Loucy (cell line): ENCODE measurements around the gene MAPKBP1.

ENCODE experiments used
- EZH2phosphoT487 ChIP-seq: fragments of 200-600 bp; IDR thresholded peaks from 2 replicates; pipeline ENCODE4 v1.6.1; 2018; ENCODE audit warnings: antibody characterized with exemption, mild to moderate bottlenecking, moderate library complexity, borderline replicate concordance
- TF ChIP-seq, protein P1 (sequence below): fragments of 200-600 bp; sonication (generic); conservative IDR thresholded peaks from 2 replicates; pipeline ENCODE4 v1.5.1; 2014; ENCODE audit warnings: mild to moderate bottlenecking, antibody characterized with exemption, low read length

DNA sequence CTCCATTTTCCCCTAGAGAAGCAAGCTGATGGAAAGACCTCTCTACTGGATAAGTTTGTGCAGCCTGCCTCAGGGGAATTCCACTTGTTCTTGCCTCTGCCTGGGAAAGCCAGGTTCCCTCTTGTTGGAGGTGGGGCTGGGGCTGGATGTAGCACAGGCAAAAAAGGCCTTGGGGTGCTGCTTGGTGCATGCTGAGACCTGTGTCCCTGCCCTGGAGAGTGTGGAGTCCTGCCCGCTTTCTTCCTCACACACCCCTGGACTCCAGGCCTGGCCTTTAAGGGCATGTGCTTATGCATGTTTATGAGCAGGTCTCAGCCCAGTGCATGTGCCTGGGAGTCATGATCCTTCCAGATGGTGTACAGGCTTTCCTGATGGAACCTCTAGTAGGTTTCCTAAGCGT is 30.1 kb downstream of the MAPKBP1 start:
- TF ChIP-seq, protein P1, sequence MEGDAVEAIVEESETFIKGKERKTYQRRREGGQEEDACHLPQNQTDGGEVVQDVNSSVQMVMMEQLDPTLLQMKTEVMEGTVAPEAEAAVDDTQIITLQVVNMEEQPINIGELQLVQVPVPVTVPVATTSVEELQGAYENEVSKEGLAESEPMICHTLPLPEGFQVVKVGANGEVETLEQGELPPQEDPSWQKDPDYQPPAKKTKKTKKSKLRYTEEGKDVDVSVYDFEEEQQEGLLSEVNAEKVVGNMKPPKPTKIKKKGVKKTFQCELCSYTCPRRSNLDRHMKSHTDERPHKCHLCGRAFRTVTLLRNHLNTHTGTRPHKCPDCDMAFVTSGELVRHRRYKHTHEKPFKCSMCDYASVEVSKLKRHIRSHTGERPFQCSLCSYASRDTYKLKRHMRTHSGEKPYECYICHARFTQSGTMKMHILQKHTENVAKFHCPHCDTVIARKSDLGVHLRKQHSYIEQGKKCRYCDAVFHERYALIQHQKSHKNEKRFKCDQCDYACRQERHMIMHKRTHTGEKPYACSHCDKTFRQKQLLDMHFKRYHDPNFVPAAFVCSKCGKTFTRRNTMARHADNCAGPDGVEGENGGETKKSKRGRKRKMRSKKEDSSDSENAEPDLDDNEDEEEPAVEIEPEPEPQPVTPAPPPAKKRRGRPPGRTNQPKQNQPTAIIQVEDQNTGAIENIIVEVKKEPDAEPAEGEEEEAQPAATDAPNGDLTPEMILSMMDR = no peak
- no peak for TF ChIP-seq EZH2phosphoT487
